Naive B cell (primary cell): Measurements from ENCODE around the gene JTB. TPM values are rescaled to one million over a fixed set of nuclear protein-coding genes. Genes with fewer than 3 reads are reported as not detected.
"Not testable (repeated sequence)": the region's sequence is repeated elsewhere in the genome, so short reads cannot be mapped to it uniquely, and the experiment has no call there.

ENCODE experiments used
- ATAC-seq, 2 donors: fragments of 150-1000 bp; cut with Tn5 transposase; 2 replicates each; pipeline ENCODE4 v1.10.0; 2021; ENCODE audit warnings: low read depth in 2 of 2, mild to moderate bottlenecking in 2 of 2, moderate library complexity in 2 of 2
- DNase-seq: peaks from one replicate; pipeline ENCODE4 v3.0.0; 2022
- H3K27ac Mint-ChIP-seq, 6 donors: one replicate each; pipeline ENCODE4 v1.8.0; 2020 to 2022; ENCODE audit warnings: mild to moderate bottlenecking in 6 of 6, mixed read lengths in 6 of 6, moderate library complexity in 5 of 6, inconsistent platforms in 2 of 6
- H3K27me3 Mint-ChIP-seq, 3 donors: one replicate each; pipeline ENCODE4 v1.8.0; 2021 to 2022; ENCODE audit warnings: mixed read lengths in 3 of 3, mild to moderate bottlenecking in 1 of 3
- H3K36me3 Mint-ChIP-seq, 2 donors: one replicate each; pipeline ENCODE4 v1.8.0; 2020 to 2022; ENCODE audit warnings: mixed read lengths in 2 of 2, inconsistent platforms in 1 of 2, mild to moderate bottlenecking in 1 of 2
- H3K4me1 Mint-ChIP-seq, 3 donors: one replicate each; pipeline ENCODE4 v1.8.0; 2020 to 2022; ENCODE audit warnings: mixed read lengths in 3 of 3, inconsistent platforms in 1 of 3, mild to moderate bottlenecking in 1 of 3, moderate library complexity in 1 of 3
- H3K4me3 Mint-ChIP-seq, 8 donors: one replicate each; pipeline ENCODE4 v1.8.0; 2020 to 2022; ENCODE audit warnings: mild to moderate bottlenecking in 8 of 8, mixed read lengths in 8 of 8, moderate library complexity in 8 of 8, inconsistent platforms in 2 of 8
- H3K9me3 Mint-ChIP-seq, 7 donors: one replicate each; pipeline ENCODE4 v1.8.0; 2020 to 2022; ENCODE audit warnings: mixed read lengths in 7 of 7, mild to moderate bottlenecking in 5 of 7, inconsistent platforms in 2 of 7, moderate library complexity in 1 of 7
- polyA plus RNA-seq, 6 donors: library from polyadenylated mRNA; unstranded; fragments of 300-500 nt; fragmentation: Illumina TruSeq; gene quantifications; one replicate each; pipeline ENCODE4 v1.2.3, GENCODE V29; 2021; ENCODE audit warnings: low read depth in 6 of 6

JTB gene
- 100 to 1,000 TPM; 339 to 480 (median 361) TPM for polyA plus RNA-seq

GRCh38 chr1:153977250-153978240, at the start of gene JTB:
TSS of gene JTB (minus strand) at chr1:153977674. CDS start at chr1:153977252, 422 bp downstream.
- Mint-ChIP-seq H3K4me3 (peak within 1 kb of the TSS; percentile 91 to 99 (median 97)), H3K27me3 (no peaks in the 10 kb centered on the region), H3K27ac (peak within 1 kb of the TSS; percentile 90 to 96 (median 92)), H3K36me3 (peaks cover 4 to 7% of the 10 kb centered on the region in 2 donors), H3K4me1 (peaks cover 23 to 39% (median 36%) of the 10 kb centered on the region in 3 donors), H3K9me3 (no peaks in the 10 kb centered on the region)
- ATAC-seq (peak; percentile 98), DNase-seq (peak; percentile 76)

GRCh38 chr1:154019940-154020339, 42.5 kb upstream of the JTB start:
- no peak for ATAC-seq
- H3K4me1 Mint-ChIP-seq, result no peaks in the 10 kb centered on the region
- no peaks in the 10 kb centered on the region for H3K36me3 Mint-ChIP-seq

GRCh38 chr1:154019269-154019668, 41.8 kb upstream of the JTB start:
- Mint-ChIP-seq H3K27me3 (no peaks in the 10 kb centered on the region), H3K4me3 (no peak overlapping the region)

More at GRCh38 chr1:154019940-154020339, 42.5 kb upstream of the JTB start:
- no peak overlapping the region for H3K27ac Mint-ChIP-seq
- H3K27me3 Mint-ChIP-seq, result no peaks in the 10 kb centered on the region
- no peak overlapping the region for H3K4me3 Mint-ChIP-seq
- DNase-seq, result no peak
- no peaks in the 10 kb centered on the region for H3K9me3 Mint-ChIP-seq

GRCh38 chr1:154014154-154014907, 36.9 kb upstream of the JTB start:
- no peak for ATAC-seq
- Mint-ChIP-seq H3K4me1 (no peaks in the 10 kb centered on the region), H3K36me3 (peaks cover 0 to 9% of the 10 kb centered on the region in 2 donors), H3K27ac (peak overlapping the region in 1 of 6 donors; percentile 41), H3K4me3 (no peak overlapping the region), H3K9me3 (no peaks in the 10 kb centered on the region), H3K27me3 (no peaks in the 10 kb centered on the region)
- no peak for DNase-seq

More at GRCh38 chr1:154019269-154019668, 41.8 kb upstream of the JTB start:
- DNase-seq, result no peak
- no peaks in the 10 kb centered on the region for H3K4me1 Mint-ChIP-seq
- no peak for ATAC-seq
- H3K9me3 Mint-ChIP-seq, result no peaks in the 10 kb centered on the region
- no peaks in the 10 kb centered on the region for H3K36me3 Mint-ChIP-seq
- H3K27ac Mint-ChIP-seq, result no peak overlapping the region

- H3K4me3 Mint-ChIP-seq, H3K9me3 Mint-ChIP-seq, H3K4me1 Mint-ChIP-seq, H3K27ac Mint-ChIP-seq, H3K36me3 Mint-ChIP-seq, H3K27me3 Mint-ChIP-seq, ATAC-seq, DNase-seq: not testable (repeated sequence)
Observed at GRCh38 chr1:154012543-154012942, 35.1 kb upstream of the JTB start.

GRCh38 chr1:154012129-154012528, 34.7 kb upstream of the JTB start:
- Mint-ChIP-seq H3K27ac (no peak overlapping the region), H3K4me1 (no peaks in the 10 kb centered on the region), H3K4me3 (no peak overlapping the region), H3K36me3 (peaks cover 0 to 9% of the 10 kb centered on the region in 2 donors), H3K27me3 (no peaks in the 10 kb centered on the region), H3K9me3 (no peaks in the 10 kb centered on the region)
- no peak for ATAC-seq
- DNase-seq, result no peak

GRCh38 chr1:154006136-154006535, 28.7 kb upstream of the JTB start:
- no peak for ATAC-seq
- Mint-ChIP-seq H3K27ac (no peak overlapping the region), H3K4me3 (no peak overlapping the region), H3K9me3 (no peaks in the 10 kb centered on the region), H3K4me1 (no peaks in the 10 kb centered on the region), H3K27me3 (no peaks in the 10 kb centered on the region), H3K36me3 (peaks cover 0 to 3% of the 10 kb centered on the region in 2 donors)
- DNase-seq, result no peak

- Mint-ChIP-seq H3K27ac (peak overlapping the region in 1 of 6 donors; percentile 10), H3K4me3 (no peak overlapping the region)
- no peak for ATAC-seq
Observed at GRCh38 chr1:154000420-154000819, 22.9 kb upstream of the JTB start.

GRCh38 chr1:153996882-153997281, 19.4 kb upstream of the JTB start:
- H3K27me3 Mint-ChIP-seq, H3K4me3 Mint-ChIP-seq, H3K27ac Mint-ChIP-seq, ATAC-seq, DNase-seq, H3K9me3 Mint-ChIP-seq: not testable (repeated sequence)
- H3K4me1 Mint-ChIP-seq, result peaks cover 8 to 24% (median 11%) of the 10 kb centered on the region in 3 donors
- H3K36me3 Mint-ChIP-seq, result peaks cover 19 to 21% of the 10 kb centered on the region in 2 donors

More at GRCh38 chr1:154000420-154000819, 22.9 kb upstream of the JTB start:
- H3K9me3 Mint-ChIP-seq, result no peaks in the 10 kb centered on the region
- no peaks in the 10 kb centered on the region for H3K27me3 Mint-ChIP-seq
- DNase-seq, result no peak
- H3K4me1 Mint-ChIP-seq, result peaks cover 0 to 4% (median 2%) of the 10 kb centered on the region in 3 donors
- H3K36me3 Mint-ChIP-seq, result peaks cover 5 to 7% of the 10 kb centered on the region in 2 donors

- DNase-seq, result no peak
Observed at GRCh38 chr1:153995640-153996039, 18.2 kb upstream of the JTB start.

GRCh38 chr1:153995202-153995601, 17.7 kb upstream of the JTB start:
- no peaks in the 10 kb centered on the region for H3K9me3 Mint-ChIP-seq
- no peak for DNase-seq
- peaks cover 27 to 32% of the 10 kb centered on the region in 2 donors for H3K36me3 Mint-ChIP-seq
- no peak for ATAC-seq
- no peaks in the 10 kb centered on the region for H3K27me3 Mint-ChIP-seq
- peak overlapping the region in 2 of 6 donors; percentile 55 to 67 for H3K27ac Mint-ChIP-seq
- H3K4me3 Mint-ChIP-seq, result peak overlapping the region in 1 of 8 donors; percentile 28
- H3K4me1 Mint-ChIP-seq, result peaks cover 23 to 39% (median 24%) of the 10 kb centered on the region in 3 donors

More at GRCh38 chr1:153995640-153996039, 18.2 kb upstream of the JTB start:
- no peak for ATAC-seq
- Mint-ChIP-seq H3K27me3 (no peaks in the 10 kb centered on the region), H3K4me3 (peak overlapping the region in 1 of 8 donors; percentile 28), H3K36me3 (peaks cover 27 to 28% of the 10 kb centered on the region in 2 donors), H3K9me3 (no peaks in the 10 kb centered on the region), H3K4me1 (peaks cover 19 to 35% (median 20%) of the 10 kb centered on the region in 3 donors), H3K27ac (peak overlapping the region in 2 of 6 donors; percentile 55 to 67)

- Mint-ChIP-seq H3K27me3 (no peaks in the 10 kb centered on the region), H3K27ac (peak overlapping the region; percentile 98 to 100 (median 100)), H3K4me3 (peak overlapping the region; percentile 93 to 100 (median 97)), H3K4me1 (peaks cover 31 to 49% (median 35%) of the 10 kb centered on the region in 3 donors), H3K36me3 (peaks cover 27 to 32% of the 10 kb centered on the region in 2 donors), H3K9me3 (no peaks in the 10 kb centered on the region)
- DNase-seq (no peak), ATAC-seq (no peak)
Observed at GRCh38 chr1:153991806-153992205, 14.3 kb upstream of the JTB start.

- H3K36me3 Mint-ChIP-seq, result peaks cover 27 to 32% of the 10 kb centered on the region in 2 donors
- no peaks in the 10 kb centered on the region for H3K27me3 Mint-ChIP-seq
- H3K9me3 Mint-ChIP-seq, result no peaks in the 10 kb centered on the region
- peak overlapping the region; percentile 98 to 100 (median 100) for H3K27ac Mint-ChIP-seq
- peak overlapping the region; percentile 93 to 100 (median 97) for H3K4me3 Mint-ChIP-seq
- peaks cover 36 to 54% (median 41%) of the 10 kb centered on the region in 3 donors for H3K4me1 Mint-ChIP-seq
- DNase-seq (no peak), ATAC-seq (no peak)
Observed at GRCh38 chr1:153991151-153991630, 13.7 kb upstream of the JTB start.
